Testis (tissue), 3 donors: Measurements from ENCODE around the gene AR. TPM values are rescaled to one million over a fixed set of nuclear protein-coding genes. Genes with fewer than 3 reads are reported as not detected.

Experiments used
- DNase-seq: peaks from one replicate; pipeline ENCODE4 v3.0.0-alpha.2; 2019
- H3K27ac ChIP-seq, 2 donors: fragments of 200-600 bp; sonication (generic); one replicate each; pipeline ENCODE4 v1.5.1; 2019
- H3K27me3 ChIP-seq: fragments of 200-600 bp; sonication (generic); one replicate; pipeline ENCODE4 v1.5.1; 2019
- H3K36me3 ChIP-seq: fragments of 200-600 bp; sonication (generic); one replicate; pipeline ENCODE4 v1.5.1; 2017; ENCODE audit warnings: low read depth; ENCODE audit errors: missing control alignments
- H3K4me1 ChIP-seq: fragments of 200-600 bp; sonication (generic); one replicate; pipeline ENCODE4 v1.5.1; 2019
- H3K4me3 ChIP-seq, 2 donors: fragments of 200-600 bp; sonication (generic); one replicate each; pipeline ENCODE4 v1.5.1; 2017 to 2019
- H3K9me3 ChIP-seq: fragments of 200-600 bp; sonication (generic); one replicate; pipeline ENCODE4 v1.5.1; 2017
- POLR2A ChIP-seq: fragments of 450-650 bp; IDR thresholded peaks from one replicate; pipeline ENCODE4 v1.6.1; 2017; ENCODE audit warnings: antibody characterized with exemption, mild to moderate bottlenecking, moderate library complexity
- WGBS, 2 donors: methylation state at CpG; one replicate each; pipeline ENCODE4 v1.1.5; 2018; 5-methylcytosine and 5-hydroxymethylcytosine counted together
- intact Hi-C: fragments of 100-400 bp; cut with DNase I; formaldehyde crosslinking; loops from one replicate; pipeline ENCODE4 v1.15.1; 2023; ENCODE audit warnings: low total_unique reads
- polyA plus RNA-seq: library from polyadenylated mRNA; stranded (reverse); fragments of 350-450 nt; fragmentation: Illumina TruSeq; extraction: RNeasy Lipid Tissue Mini Kit (QIAGEN cat#74804); gene quantifications from one replicate; pipeline ENCODE4 v1.2.3, GENCODE V29; 2014; ENCODE audit warnings: low read depth, low replicate concordance; ENCODE audit not compliant: insufficient read depth
- total RNA-seq, 2 donors: library from RNA; depleted of rRNA; stranded (reverse); fragments of >200 nt; gene quantifications; one replicate each; pipeline ENCODE4 v1.2.3, GENCODE V29; 2016
- TF ChIP-seq, protein P1 (sequence below), 3 experiments: fragments of 450-650 bp in 2 of 3; fragments of 200-600 bp in 1 of 3; sonication (generic) in 1 of 3; IDR thresholded peaks; one replicate each; pipeline ENCODE4 v1.5.1; 2016 to 2019; ENCODE audit warnings: antibody characterized with exemption in 3 of 3, mild to moderate bottlenecking in 2 of 3, moderate library complexity in 1 of 3

Gene AR
- total and polyA plus RNA-seq, 3 donors from 2014 or later: 12.0 to 52.3 (median 34.3) TPM

DNA sequence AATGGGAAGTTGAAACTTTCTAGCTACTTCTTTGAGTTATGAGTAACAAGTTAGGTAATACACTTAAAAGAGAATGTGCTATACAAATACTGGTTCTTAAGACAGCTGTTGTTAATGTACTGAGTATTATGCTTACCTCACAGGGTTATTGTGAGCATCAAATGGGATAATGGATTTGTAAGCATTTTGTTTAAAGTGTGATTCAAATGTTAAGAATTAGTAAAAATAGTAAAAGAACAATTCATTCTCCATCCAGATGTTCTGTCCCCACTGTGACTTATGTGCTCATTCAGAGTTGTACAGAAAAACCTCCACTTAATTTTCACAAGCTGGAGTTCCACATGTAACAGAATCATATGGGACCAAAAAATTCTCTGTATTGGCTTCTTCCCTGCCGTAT is 63.6 kb downstream of the AR start:
- whole genome bisulfite sequencing, 2 donors: 71 to 83% methylated on average over 1 of the region's 1 CpG
- H3K4me1 ChIP-seq: no peaks in the 10 kb centered on the region
- no peaks in the 10 kb centered on the region for H3K36me3 ChIP-seq
- H3K27me3 ChIP-seq: no peaks in the 10 kb centered on the region
- H3K4me3 ChIP-seq: no peak overlapping the region
- H3K27ac ChIP-seq: no peak overlapping the region
- H3K9me3 ChIP-seq: no peaks in the 10 kb centered on the region
- intact Hi-C loops: no loop called here
- no peak for DNase-seq
- no peak for TF ChIP-seq POLR2A
- TF ChIP-seq, protein P1, sequence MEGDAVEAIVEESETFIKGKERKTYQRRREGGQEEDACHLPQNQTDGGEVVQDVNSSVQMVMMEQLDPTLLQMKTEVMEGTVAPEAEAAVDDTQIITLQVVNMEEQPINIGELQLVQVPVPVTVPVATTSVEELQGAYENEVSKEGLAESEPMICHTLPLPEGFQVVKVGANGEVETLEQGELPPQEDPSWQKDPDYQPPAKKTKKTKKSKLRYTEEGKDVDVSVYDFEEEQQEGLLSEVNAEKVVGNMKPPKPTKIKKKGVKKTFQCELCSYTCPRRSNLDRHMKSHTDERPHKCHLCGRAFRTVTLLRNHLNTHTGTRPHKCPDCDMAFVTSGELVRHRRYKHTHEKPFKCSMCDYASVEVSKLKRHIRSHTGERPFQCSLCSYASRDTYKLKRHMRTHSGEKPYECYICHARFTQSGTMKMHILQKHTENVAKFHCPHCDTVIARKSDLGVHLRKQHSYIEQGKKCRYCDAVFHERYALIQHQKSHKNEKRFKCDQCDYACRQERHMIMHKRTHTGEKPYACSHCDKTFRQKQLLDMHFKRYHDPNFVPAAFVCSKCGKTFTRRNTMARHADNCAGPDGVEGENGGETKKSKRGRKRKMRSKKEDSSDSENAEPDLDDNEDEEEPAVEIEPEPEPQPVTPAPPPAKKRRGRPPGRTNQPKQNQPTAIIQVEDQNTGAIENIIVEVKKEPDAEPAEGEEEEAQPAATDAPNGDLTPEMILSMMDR (IDR thresholded peaks at IDR 0.05): no peak

DNA sequence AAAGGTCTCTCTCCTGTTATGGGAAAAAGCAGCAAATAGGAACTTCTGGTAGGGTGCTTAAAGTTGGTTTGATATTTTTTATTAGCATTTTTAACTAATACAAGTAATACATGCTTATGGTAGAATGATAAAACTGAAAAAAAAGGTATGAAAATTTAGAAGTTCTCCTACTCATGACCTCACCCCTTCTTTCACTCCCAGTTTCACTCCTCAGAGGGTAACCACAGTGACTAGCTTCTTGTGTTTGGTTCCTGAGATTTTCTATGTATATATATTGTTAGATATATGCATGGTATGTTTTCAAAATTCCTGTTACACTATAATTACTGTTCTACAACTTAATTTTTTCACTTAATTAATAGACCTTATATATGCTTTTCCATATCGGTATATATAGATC is 66.5 kb downstream of the AR start:
- no peak overlapping the region for H3K4me3 ChIP-seq
- intact Hi-C loops: no loop called here
- no peaks in the 10 kb centered on the region for H3K27me3 ChIP-seq
- 0% methylated on average over 1 of the region's 1 CpG for WGBS, 2 donors
- no peaks in the 10 kb centered on the region for H3K9me3 ChIP-seq
- H3K4me1 ChIP-seq: no peaks in the 10 kb centered on the region
- DNase-seq: no peak
- TF ChIP-seq, protein P1 (IDR thresholded peaks at IDR 0.05): no peak
- no peak for TF ChIP-seq POLR2A
- no peak overlapping the region for H3K27ac ChIP-seq
- H3K36me3 ChIP-seq: no peaks in the 10 kb centered on the region

DNA sequence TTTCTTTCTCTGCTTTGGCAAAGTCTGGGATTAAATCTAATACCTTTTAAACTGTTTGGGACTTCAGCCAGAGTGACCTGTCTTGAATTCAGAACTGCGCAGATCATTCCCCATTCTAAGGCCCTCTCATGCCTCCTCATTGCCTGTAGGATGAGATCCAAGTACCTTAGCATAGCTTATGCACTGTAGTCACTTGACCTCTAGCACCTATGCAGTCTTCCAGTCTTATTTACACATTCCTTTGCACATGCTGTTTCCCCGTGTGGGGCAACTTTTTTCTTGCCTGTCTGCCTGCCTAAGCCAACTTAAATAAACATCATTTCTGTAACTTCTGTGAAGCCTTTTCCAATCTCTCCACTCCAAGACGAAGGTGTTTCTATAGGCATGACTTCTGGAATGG is 68.4 kb downstream of the AR start:
- H3K36me3 ChIP-seq: no peaks in the 10 kb centered on the region
- H3K27ac ChIP-seq: no peak overlapping the region
- TF ChIP-seq, protein P1 (IDR thresholded peaks at IDR 0.05): no peak
- TF ChIP-seq POLR2A: no peak
- H3K4me3 ChIP-seq: no peak overlapping the region
- intact Hi-C loops: no loop called here
- no peak for DNase-seq
- WGBS, 2 donors: 78 to 84% methylated on average over 3 of the region's 3 CpGs
- no peaks in the 10 kb centered on the region for H3K9me3 ChIP-seq
- no peaks in the 10 kb centered on the region for H3K4me1 ChIP-seq
- no peaks in the 10 kb centered on the region for H3K27me3 ChIP-seq

DNA sequence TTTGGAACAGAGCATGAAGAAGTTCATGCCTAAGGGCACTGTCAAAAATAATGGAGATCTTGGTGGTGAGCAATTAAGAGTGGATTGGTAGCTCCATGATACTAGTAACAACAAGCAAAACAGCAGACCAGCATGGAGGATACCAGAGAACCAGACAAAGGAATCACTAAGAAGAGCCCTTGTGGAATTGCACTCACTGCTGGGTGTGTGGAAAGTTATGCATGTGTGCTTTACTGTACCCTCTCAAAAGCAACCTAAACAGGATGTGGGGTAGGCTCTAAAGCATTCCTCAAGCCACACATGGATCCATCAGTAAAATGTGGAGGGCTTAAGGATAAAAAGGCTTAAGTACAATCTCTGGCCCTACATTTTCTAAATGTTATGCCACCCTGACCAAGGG is 69.5 kb downstream of the AR start:
- intact Hi-C loops: no loop called here
- Histone ChIP-seq H3K36me3 (no peaks in the 10 kb centered on the region), H3K9me3 (no peaks in the 10 kb centered on the region), H3K4me1 (no peaks in the 10 kb centered on the region), H3K27me3 (no peaks in the 10 kb centered on the region), H3K4me3 (no peak overlapping the region), H3K27ac (no peak overlapping the region)
- TF ChIP-seq, protein P1 (IDR thresholded peaks at IDR 0.05): no peak
- TF ChIP-seq POLR2A: no peak
- no peak for DNase-seq

DNA sequence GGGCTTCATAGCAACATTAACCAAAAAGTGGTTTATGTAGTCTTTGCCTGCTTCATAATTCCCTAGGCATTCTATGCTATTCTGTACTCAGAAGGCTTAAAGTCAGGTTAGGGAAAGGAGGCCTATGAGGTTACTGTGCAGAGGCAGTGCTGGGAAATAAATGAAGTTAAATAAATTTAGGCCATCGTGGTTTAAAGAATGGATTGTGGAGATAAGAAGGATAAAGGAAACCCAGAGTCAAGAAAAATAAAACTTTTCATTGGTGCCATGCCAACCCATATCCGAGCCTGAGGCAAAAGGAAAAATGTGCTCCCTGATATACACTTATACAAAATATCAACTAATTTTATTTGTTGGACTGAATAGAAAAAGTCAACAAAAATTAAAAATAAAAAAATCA is 70.2 kb downstream of the AR start:
- H3K9me3 ChIP-seq: no peaks in the 10 kb centered on the region
- H3K36me3 ChIP-seq: no peaks in the 10 kb centered on the region
- H3K4me1 ChIP-seq: no peaks in the 10 kb centered on the region
- H3K4me3 ChIP-seq: no peak overlapping the region
- H3K27me3 ChIP-seq: no peaks in the 10 kb centered on the region
- intact Hi-C loops: no loop called here
- WGBS, 2 donors: 59 to 72% methylated on average over 2 of the region's 2 CpGs
- DNase-seq: no peak
- TF ChIP-seq, protein P1 (IDR thresholded peaks at IDR 0.05): no peak
- TF ChIP-seq POLR2A: no peak
- no peak overlapping the region for H3K27ac ChIP-seq
